Stimulated activated naive CD8-positive, alpha-beta T cell treated with anti-CD3 and anti-CD28 coated beads, Interleukin-15, amount 100 ng/mL, for 72 hours (primary cell): ENCODE measurements around the gene ALS2CL.
"Not testable (repeated sequence)": the region's sequence is repeated elsewhere in the genome, so short reads cannot be mapped to it uniquely, and the experiment has no call there.

Experiments
- ATAC-seq: fragments of 150-1000 bp; cut with Tn5 transposase; 2 replicates; pipeline ENCODE4 v1.10.0; 2021; ENCODE audit warnings: mild to moderate bottlenecking, moderate library complexity
- DNase-seq, 2 donors: peaks; one replicate each; pipeline ENCODE4 v3.0.0; 2021 to 2022
- H3K27ac Mint-ChIP-seq, 2 donors: one replicate each; pipeline ENCODE4 v1.8.0; 2022; ENCODE audit warnings: mild to moderate bottlenecking in 2 of 2, mixed read lengths in 2 of 2, moderate library complexity in 2 of 2
- H3K27me3 Mint-ChIP-seq: one replicate; pipeline ENCODE4 v1.8.0; 2022; ENCODE audit warnings: mixed read lengths
- H3K4me1 Mint-ChIP-seq: one replicate; pipeline ENCODE4 v1.8.0; 2022; ENCODE audit warnings: mild to moderate bottlenecking, mixed read lengths
- H3K4me3 Mint-ChIP-seq, 2 donors: one replicate each; pipeline ENCODE4 v1.8.0; 2022; ENCODE audit warnings: mild to moderate bottlenecking in 2 of 2, mixed read lengths in 2 of 2, moderate library complexity in 1 of 2
- H3K9me3 Mint-ChIP-seq, 2 donors: one replicate each; pipeline ENCODE4 v1.8.0; 2022; ENCODE audit warnings: mixed read lengths in 2 of 2

The ALS2CL gene, protein sequence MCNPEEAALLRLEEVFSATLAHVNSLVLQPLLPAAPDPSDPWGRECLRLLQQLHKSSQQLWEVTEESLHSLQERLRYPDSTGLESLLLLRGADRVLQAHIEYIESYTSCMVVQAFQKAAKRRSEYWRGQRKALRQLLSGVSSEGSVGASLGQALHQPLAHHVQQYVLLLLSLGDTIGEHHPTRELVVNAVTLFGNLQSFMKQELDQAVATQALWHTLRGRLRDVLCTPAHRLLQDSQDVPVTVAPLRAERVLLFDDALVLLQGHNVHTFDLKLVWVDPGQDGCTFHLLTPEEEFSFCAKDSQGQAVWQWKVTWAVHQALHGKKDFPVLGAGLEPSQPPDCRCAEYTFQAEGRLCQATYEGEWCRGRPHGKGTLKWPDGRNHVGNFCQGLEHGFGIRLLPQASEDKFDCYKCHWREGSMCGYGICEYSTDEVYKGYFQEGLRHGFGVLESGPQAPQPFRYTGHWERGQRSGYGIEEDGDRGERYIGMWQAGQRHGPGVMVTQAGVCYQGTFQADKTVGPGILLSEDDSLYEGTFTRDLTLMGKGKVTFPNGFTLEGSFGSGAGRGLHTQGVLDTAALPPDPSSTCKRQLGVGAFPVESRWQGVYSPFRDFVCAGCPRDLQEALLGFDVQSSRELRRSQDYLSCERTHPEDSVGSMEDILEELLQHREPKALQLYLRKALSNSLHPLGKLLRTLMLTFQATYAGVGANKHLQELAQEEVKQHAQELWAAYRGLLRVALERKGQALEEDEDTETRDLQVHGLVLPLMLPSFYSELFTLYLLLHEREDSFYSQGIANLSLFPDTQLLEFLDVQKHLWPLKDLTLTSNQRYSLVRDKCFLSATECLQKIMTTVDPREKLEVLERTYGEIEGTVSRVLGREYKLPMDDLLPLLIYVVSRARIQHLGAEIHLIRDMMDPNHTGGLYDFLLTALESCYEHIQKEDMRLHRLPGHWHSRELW

GRCh38 chr3:46693038-46693891 lies at the start of gene ALS2CL:
Gene ALS2CL (minus strand): TSS chr3:46693679. CDS start chr3:46689440, 4,239 bp downstream.
- H3K27ac Mint-ChIP-seq = peak within 1 kb of the TSS in 1 of 2 donors; percentile 63

DNA sequence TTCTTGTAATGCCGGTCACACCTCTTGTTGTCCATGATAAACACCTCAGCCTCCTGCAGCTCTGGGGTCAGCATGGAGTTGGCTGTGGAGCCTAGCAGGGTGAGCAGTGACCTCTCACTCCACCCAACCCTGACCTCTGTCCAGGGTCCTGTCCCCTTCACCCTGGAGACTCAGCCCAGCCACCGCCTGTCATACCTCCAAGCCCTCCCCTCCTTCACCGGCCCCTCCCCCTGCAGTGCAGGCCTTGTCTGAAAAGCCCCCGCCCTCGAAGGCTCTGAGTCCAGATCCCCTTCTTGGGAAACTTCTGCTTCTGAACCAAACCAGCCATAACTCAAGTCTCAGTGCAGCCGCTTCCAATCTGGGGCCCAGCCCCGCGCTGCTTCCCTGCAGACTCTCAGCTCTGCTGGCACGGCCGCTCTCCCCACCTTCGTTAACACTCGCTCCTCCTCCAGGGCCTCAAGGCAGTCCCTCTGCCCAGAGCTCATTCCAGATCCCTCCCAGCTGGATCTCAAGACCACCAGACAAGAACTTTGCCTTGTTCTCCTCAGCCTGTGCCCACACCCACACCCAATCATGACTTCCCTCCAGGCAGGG lies 49.6 kb upstream of the ALS2CL start:
- no peaks in the 10 kb centered on the region for H3K4me1 Mint-ChIP-seq
- DNase-seq = no peak
- no peaks in the 10 kb centered on the region for H3K9me3 Mint-ChIP-seq
- H3K4me3 Mint-ChIP-seq = no peak overlapping the region
- no peaks in the 10 kb centered on the region for H3K27me3 Mint-ChIP-seq
- H3K27ac Mint-ChIP-seq = no peak overlapping the region
- ATAC-seq = no peak

More at GRCh38 chr3:46693038-46693891, at the start of gene ALS2CL:
- Mint-ChIP-seq H3K4me3 (peak within 1 kb of the TSS; percentile 76 to 80), H3K27me3 (peaks cover 19% of the 10 kb centered on the region), H3K9me3 (no peaks in the 10 kb centered on the region), H3K4me1 (peaks cover 48% of the 10 kb centered on the region)
- DNase-seq (peak; percentile 56 to 63), ATAC-seq (peak; percentile 70)

DNA sequence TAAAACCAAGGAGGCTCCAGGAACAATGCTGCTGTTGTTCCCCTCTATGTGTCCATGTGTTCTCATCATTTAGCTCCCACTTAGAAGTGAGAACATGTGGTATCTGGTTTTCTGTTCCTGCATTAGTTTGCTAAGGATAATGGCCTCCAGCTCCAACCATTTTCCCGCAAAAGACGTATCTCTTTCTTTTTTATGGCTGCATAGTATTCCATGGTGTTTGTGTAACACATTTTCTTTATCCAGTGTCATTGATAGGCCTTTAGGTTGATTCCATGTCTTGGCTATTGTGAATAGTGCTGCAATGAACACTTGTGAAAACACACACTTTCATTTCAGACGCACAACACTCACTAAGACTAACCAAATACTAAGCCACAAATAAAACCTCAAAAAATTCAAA lies 46.1 kb upstream of the ALS2CL start:
- not testable (repeated sequence) for ATAC-seq

GRCh38 chr3:46737329-46737731 lies 43.9 kb upstream of the ALS2CL start:
- Mint-ChIP-seq H3K27ac (no peak overlapping the region), H3K27me3 (peaks cover 8% of the 10 kb centered on the region), H3K4me3 (no peak overlapping the region), H3K4me1 (no peaks in the 10 kb centered on the region), H3K9me3 (no peaks in the 10 kb centered on the region)
- no peak for ATAC-seq
- no peak for DNase-seq

More for the DNA sequence above, 46.1 kb upstream of the ALS2CL start:
- not testable (repeated sequence) for H3K4me3 Mint-ChIP-seq, H3K9me3 Mint-ChIP-seq, DNase-seq, H3K27ac Mint-ChIP-seq, H3K4me1 Mint-ChIP-seq, H3K27me3 Mint-ChIP-seq

GRCh38 chr3:46736006-46736872 lies 42.8 kb upstream of the ALS2CL start:
- Mint-ChIP-seq H3K4me3 (no peak overlapping the region), H3K9me3 (no peaks in the 10 kb centered on the region), H3K27me3 (peaks cover 8% of the 10 kb centered on the region), H3K27ac (peak overlapping the region in 1 of 2 donors; percentile 77), H3K4me1 (no peaks in the 10 kb centered on the region)
- no peak for ATAC-seq
- DNase-seq = no peak

GRCh38 chr3:46734773-46735172 lies 41.3 kb upstream of the ALS2CL start:
- ATAC-seq (no peak), DNase-seq (no peak)
- Mint-ChIP-seq H3K4me3 (no peak overlapping the region), H3K27me3 (peaks cover 8% of the 10 kb centered on the region), H3K27ac (peak overlapping the region in 1 of 2 donors; percentile 42), H3K4me1 (no peaks in the 10 kb centered on the region), H3K9me3 (no peaks in the 10 kb centered on the region)

- Mint-ChIP-seq H3K4me3 (no peak overlapping the region), H3K27me3 (peaks cover 8% of the 10 kb centered on the region), H3K27ac (no peak overlapping the region), H3K4me1 (no peaks in the 10 kb centered on the region), H3K9me3 (no peaks in the 10 kb centered on the region)
- DNase-seq (no peak), ATAC-seq (no peak)
These were observed 39.7 kb upstream of the ALS2CL start for GRCh38 chr3:46733026-46733800.

DNA sequence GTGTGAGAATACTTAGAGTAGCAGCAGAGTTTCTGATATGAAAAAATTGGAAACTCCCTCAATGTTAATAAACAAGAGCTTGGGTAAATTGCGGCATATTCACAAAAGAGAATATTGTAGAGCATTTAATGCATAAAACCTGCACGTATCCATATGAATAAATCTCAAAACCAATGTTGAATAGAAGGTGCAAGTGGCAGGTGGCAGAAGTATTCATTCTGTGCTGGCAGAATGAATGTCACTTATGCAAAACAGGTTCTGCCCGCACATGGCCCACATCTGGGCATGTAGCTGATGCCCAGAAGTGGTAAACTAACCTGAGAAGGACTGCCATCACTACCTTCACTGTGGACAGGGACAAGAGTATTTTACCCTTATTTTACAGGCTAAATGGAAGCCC lies 38.3 kb upstream of the ALS2CL start:
- H3K4me3 Mint-ChIP-seq = no peak overlapping the region
- ATAC-seq = no peak
- H3K27ac Mint-ChIP-seq = no peak overlapping the region
- no peak for DNase-seq
- H3K9me3 Mint-ChIP-seq = no peaks in the 10 kb centered on the region
- H3K27me3 Mint-ChIP-seq = no peaks in the 10 kb centered on the region
- no peaks in the 10 kb centered on the region for H3K4me1 Mint-ChIP-seq

- Mint-ChIP-seq H3K9me3 (no peaks in the 10 kb centered on the region), H3K27ac (no peak overlapping the region), H3K4me1 (no peaks in the 10 kb centered on the region), H3K27me3 (peaks cover 4% of the 10 kb centered on the region), H3K4me3 (no peak overlapping the region)
- ATAC-seq (no peak), DNase-seq (no peak)
These were observed 37.3 kb upstream of the ALS2CL start for GRCh38 chr3:46730819-46731218.

DNA sequence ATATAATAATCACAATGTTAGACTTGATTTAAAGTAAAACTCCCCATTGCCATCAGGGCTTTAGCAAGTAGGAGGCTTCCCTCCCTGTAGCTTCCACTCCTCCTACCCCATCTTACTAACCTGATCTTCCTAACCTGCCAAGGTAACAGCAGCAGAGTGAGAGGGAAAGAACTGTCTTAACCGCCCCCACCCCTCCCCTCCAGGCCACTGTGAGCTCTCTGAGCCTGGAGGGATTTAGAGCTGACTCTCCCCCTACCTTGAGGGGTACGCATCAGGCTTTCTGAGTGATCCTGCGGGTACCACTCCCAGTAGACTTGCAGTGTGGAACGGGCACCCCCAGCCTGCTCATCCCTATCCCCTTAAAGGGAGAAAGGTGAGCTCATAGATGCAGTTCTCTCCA lies 35.6 kb upstream of the ALS2CL start:
- H3K27ac Mint-ChIP-seq = no peak overlapping the region
- no peaks in the 10 kb centered on the region for H3K9me3 Mint-ChIP-seq
- ATAC-seq (no peak), DNase-seq (no peak)
- H3K4me1 Mint-ChIP-seq = no peaks in the 10 kb centered on the region
- H3K4me3 Mint-ChIP-seq = no peak overlapping the region
- peaks cover 10% of the 10 kb centered on the region for H3K27me3 Mint-ChIP-seq

- no peak overlapping the region for H3K4me3 Mint-ChIP-seq
- ATAC-seq (no peak), DNase-seq (no peak)
- H3K4me1 Mint-ChIP-seq = no peaks in the 10 kb centered on the region
- H3K9me3 Mint-ChIP-seq = no peaks in the 10 kb centered on the region
- peaks cover 10% of the 10 kb centered on the region for H3K27me3 Mint-ChIP-seq
- no peak overlapping the region for H3K27ac Mint-ChIP-seq
These were observed 32.3 kb upstream of the ALS2CL start for GRCh38 chr3:46725621-46726314.

- ATAC-seq (no peak), DNase-seq (no peak)
- no peaks in the 10 kb centered on the region for H3K9me3 Mint-ChIP-seq
- H3K27me3 Mint-ChIP-seq = peaks cover 11% of the 10 kb centered on the region
- H3K4me3 Mint-ChIP-seq = no peak overlapping the region
- no peaks in the 10 kb centered on the region for H3K4me1 Mint-ChIP-seq
- H3K27ac Mint-ChIP-seq = no peak overlapping the region
These were observed 30.9 kb upstream of the ALS2CL start for GRCh38 chr3:46724424-46724823.

DNA sequence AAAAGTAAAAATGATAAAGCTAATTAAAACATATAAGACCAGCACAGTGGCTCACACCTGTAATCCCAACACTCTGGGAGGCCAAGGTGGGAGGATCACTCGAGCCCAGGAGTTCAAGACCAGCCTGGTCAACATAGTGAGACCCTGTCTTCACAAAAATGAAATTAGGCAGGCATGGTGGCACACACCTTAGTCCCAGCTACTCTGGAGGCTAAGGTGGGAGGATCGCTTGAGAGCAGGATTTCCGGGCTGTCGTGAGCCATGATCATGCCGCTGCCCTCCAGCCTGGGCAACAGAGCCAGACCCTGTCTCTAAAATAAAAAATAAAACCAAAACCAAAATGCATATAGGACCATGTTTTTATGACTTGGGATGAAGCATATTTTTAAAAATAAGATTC lies 29.0 kb upstream of the ALS2CL start:
- no peaks in the 10 kb centered on the region for H3K9me3 Mint-ChIP-seq
- DNase-seq = no peak
- peaks cover 31% of the 10 kb centered on the region for H3K27me3 Mint-ChIP-seq
- no peak overlapping the region for H3K27ac Mint-ChIP-seq
- ATAC-seq = no peak
- H3K4me3 Mint-ChIP-seq = no peak overlapping the region
- H3K4me1 Mint-ChIP-seq = no peaks in the 10 kb centered on the region
